HepG2 (cell line): ENCODE measurements around the gene RHOD. TPM values are rescaled to one million over a fixed set of nuclear protein-coding genes. Genes with fewer than 3 reads are reported as not detected.
A peak's percentile ranks its signal among the peaks of the same experiment; 100 is the strongest.

ENCODE experiments used
- ATAC-seq: fragments of 200-7000 bp; cut with Tn5 transposase; 3 replicates; pipeline ENCODE4 v1.9.1; 2020; ENCODE audit warnings: mild to moderate bottlenecking, moderate library complexity
- BruUV-seq: library from RNA; stranded (reverse); fragments of 400-500 nt; replicated peaks from 2 replicates; lab custom pipeline; 2021; lab: Mats Ljungman, UMichigan
- CTCF ChIA-PET: fragments of 300-600 bp; formaldehyde crosslinking; extraction: SDS; loops from one replicate; lab custom pipeline; 2021; ENCODE audit warnings: low total read pairs, inconsistent platforms, low intra/inter-chr PET ratio; lab: Yijun Ruan, JAX
- POLR2A ChIA-PET: fragments of 350-600 bp; sonication (Branson Sonifier 250); formaldehyde crosslinking; loops from one replicate; lab custom pipeline; 2020; ENCODE audit warnings: antibody characterized with exemption, inconsistent platforms; lab: Yijun Ruan, JAX
- DNase-seq: peaks from one replicate; pipeline ENCODE4 v3.0.0-alpha.2; 2015; ENCODE audit warnings: low spot score
- FAIRE-seq: peaks from 3 replicates; lab custom pipeline; 2011; peaks lifted over from hg19 to GRCh38; lab: Jason Lieb, UNC
- H2AFZ ChIP-seq: one replicate; pipeline ENCODE4 v1.6.1; 2011; ENCODE audit warnings: low read length, inconsistent platforms
- H3K27ac ChIP-seq: fragments of 300-600 bp; 3 replicates; pipeline ENCODE4 v1.8.0; 2011; ENCODE audit warnings: mixed run types, mild to moderate bottlenecking, mixed read lengths, low read length, inconsistent platforms; ENCODE audit not compliant: insufficient read depth; ENCODE audit errors: extremely low read length
- H3K27me3 ChIP-seq, 2 experiments: fragments of 200-600 bp in 1 of 2; 2 replicates in 1 of 2; 3 replicates in 1 of 2; pipeline versions ENCODE4 v1.6.0 to v1.8.0; 2011; ENCODE audit warnings: low read length in 2 of 2, mild to moderate bottlenecking in 2 of 2, moderate library complexity in 2 of 2, inconsistent platforms in 1 of 2; ENCODE audit not compliant: insufficient read depth in 2 of 2, control insufficient read depth in 1 of 2
- H3K36me3 ChIP-seq, 2 experiments: fragments of 200-600 bp in 1 of 2; replicated peaks in 1 of 2; 2 replicates in 1 of 2; 3 replicates in 1 of 2; pipeline versions ENCODE4 v1.5.1 to v1.8.0; 2011; ENCODE audit warnings: low read length in 2 of 2, inconsistent platforms in 1 of 2; ENCODE audit not compliant: insufficient read depth in 2 of 2, control insufficient read depth in 1 of 2
- H3K4me1 ChIP-seq: 2 replicates; pipeline ENCODE4 v1.5.1; 2012; ENCODE audit warnings: low read length, inconsistent platforms; ENCODE audit not compliant: insufficient read depth
- H3K4me2 ChIP-seq: 2 replicates; pipeline ENCODE4 v1.6.0; 2011; ENCODE audit warnings: low read depth, low read length, inconsistent platforms
- H3K4me3 ChIP-seq, 3 experiments: fragments of 200-600 bp in 1 of 3; sonication (generic), shearing (Covaris generic) in 1 of 3; replicated peaks in 1 of 3; 2 replicates each; pipeline ENCODE4 v1.5.1; 2011 to 2016; ENCODE audit warnings: low read length in 3 of 3, inconsistent platforms in 2 of 3, low read depth in 2 of 3, mild to moderate bottlenecking in 2 of 3, control low read depth in 1 of 3, mixed read lengths in 1 of 3; ENCODE audit not compliant: insufficient read depth in 1 of 3
- H3K79me2 ChIP-seq: one replicate; pipeline ENCODE4 v1.6.1; 2011; ENCODE audit warnings: low read length, inconsistent platforms; ENCODE audit not compliant: insufficient read depth
- H3K9ac ChIP-seq: 2 replicates; pipeline ENCODE4 v1.6.0; 2011; ENCODE audit warnings: mild to moderate bottlenecking, low read depth, low read length, inconsistent platforms; ENCODE audit not compliant: insufficient read depth
- H3K9me3 ChIP-seq: 2 replicates; pipeline ENCODE4 v1.5.1; 2012; ENCODE audit warnings: mild to moderate bottlenecking, low read length
- H4K20me1 ChIP-seq: 2 replicates; pipeline ENCODE4 v1.6.0; 2011; ENCODE audit warnings: inconsistent platforms, mild to moderate bottlenecking, low read length, moderate library complexity; ENCODE audit not compliant: insufficient read depth
- CTCF ChIP-seq: sonication (generic); formaldehyde crosslinking; IDR thresholded peaks from 2 replicates; pipeline ENCODE4 v1.5.0; 2020; ENCODE audit warnings: mild to moderate bottlenecking, missing genetic modification reagents, moderate library complexity
- IRF2 ChIP-seq: IDR thresholded peaks from 2 replicates; pipeline ENCODE4 v1.6.1; 2018; ENCODE audit warnings: missing genetic modification reagents, missing compliant biosample characterization
- KAT8 ChIP-seq: IDR thresholded peaks from 2 replicates; pipeline ENCODE4 v1.6.1; 2016; ENCODE audit warnings: missing genetic modification reagents, missing compliant biosample characterization
- MXD1 ChIP-seq: sonication (generic); formaldehyde crosslinking; IDR thresholded peaks from 2 replicates; pipeline ENCODE4 v1.4.0; 2020; ENCODE audit warnings: mild to moderate bottlenecking, missing genetic modification reagents
- PATZ1 ChIP-seq: sonication (generic); formaldehyde crosslinking; IDR thresholded peaks from 2 replicates; pipeline ENCODE4 v1.4.0; 2020; ENCODE audit warnings: missing genetic modification reagents
- TRIM24 ChIP-seq: sonication (generic); formaldehyde crosslinking; IDR thresholded peaks from 2 replicates; pipeline ENCODE4 v1.8.0; 2022; ENCODE audit warnings: mild to moderate bottlenecking, missing genetic modification reagents
- ZNF253 ChIP-seq: sonication (generic); formaldehyde crosslinking; IDR thresholded peaks from 2 replicates; pipeline ENCODE4 v1.8.0; 2022; ENCODE audit warnings: mild to moderate bottlenecking, missing genetic modification reagents, borderline replicate concordance
- ZNF292 ChIP-seq: sonication (generic); formaldehyde crosslinking; IDR thresholded peaks from 2 replicates; pipeline ENCODE4 v1.8.1; 2022; ENCODE audit warnings: mild to moderate bottlenecking, low read depth, missing genetic modification reagents, borderline replicate concordance
- ZNF564 ChIP-seq: sonication (generic); formaldehyde crosslinking; IDR thresholded peaks from 2 replicates; pipeline ENCODE4 v1.8.1; 2023; ENCODE audit warnings: mild to moderate bottlenecking, missing genetic modification reagents
- ZNF747 ChIP-seq: sonication (generic); formaldehyde crosslinking; IDR thresholded peaks from 2 replicates; pipeline ENCODE4 v1.8.1; 2023; ENCODE audit warnings: missing genetic modification reagents, mild to moderate bottlenecking, borderline replicate concordance
- WGBS: methylation state at CpG from one replicate; pipeline ENCODE4 v1.1.6; 2017; ENCODE audit warnings: low lambda C conversion rate; 5-methylcytosine and 5-hydroxymethylcytosine counted together
- in situ Hi-C: cut with HindIII; loops from 2 replicates; pipeline ENCODE4 v1.10.0; 2017; ENCODE audit warnings: low pct_unique_long_range_greater_than_20kb; ENCODE audit not compliant: extremely low pct_ligation_motif_present
- intact Hi-C: fragments of 100-400 bp; cut with micrococcal nuclease; formaldehyde crosslinking; loops from one replicate; pipeline ENCODE4 v1.10.0; 2022; ENCODE audit not compliant: unreplicated experiment
- polyA plus RNA-seq, 8 experiments: library from polyadenylated mRNA; depleted of rRNA in 3 of 8; stranded (reverse) in 7 of 8; unstranded in 1 of 8; fragments of >200 nt; fragmentation: Illumina TruSeq in 4 of 8; extraction: Trizol in 4 of 8; gene quantifications; 2 replicates each; pipeline versions ENCODE4 v1.2.1 to v1.2.3, GENCODE V29; 2011 to 2016; ENCODE audit warnings: low read depth in 4 of 8, missing spikeins in 1 of 8, mixed read lengths in 1 of 8; ENCODE audit not compliant: insufficient read depth in 1 of 8
- total RNA-seq, 5 experiments: library from RNA; depleted of rRNA; stranded (reverse); fragments of >200 nt; fragmentation: Illumina TruSeq; extraction: Trizol; gene quantifications; 2 replicates each; pipeline ENCODE4 v1.2.3, GENCODE V29; 2016; ENCODE audit warnings: low read depth in 1 of 5

The RHOD gene
- total and polyA plus RNA-seq, 2 of the 13 experiments (the other 11 are each of a cell fraction or from before 2014, with no cell fraction given), result 0.27 to 0.98 TPM

- TF ChIP-seq TRIM24 (CRISPR knock-in tag) (no peak), ZNF253 (CRISPR knock-in tag) (no peak), KAT8 (no peak), ZNF292 (CRISPR knock-in tag) (no peak), ZNF747 (CRISPR knock-in tag) (no peak), IRF2 (CRISPR knock-in tag) (no peak), ZNF564 (CRISPR knock-in tag) (no peak)
These were observed 22.3 kb upstream of the RHOD start (continued) for GRCh38 chr11:67034350-67034749.

GRCh38 chr11:67040147-67040546 lies 16.5 kb upstream of the RHOD start:
- Histone ChIP-seq H2AFZ (no peak overlapping the region), H3K4me3 (no peak overlapping the region), H3K27me3 (peaks cover 4 to 26% of the 10 kb centered on the region in 2 experiments; a peak in 4 of 5 replicates), H3K27ac (no peak overlapping the region), H4K20me1 (no peaks in the 10 kb centered on the region), H3K79me2 (no peaks in the 10 kb centered on the region), H3K4me1 (peaks cover 29% of the 10 kb centered on the region), H3K9me3 (no peaks in the 10 kb centered on the region), H3K36me3 (no peaks in the 10 kb centered on the region), H3K4me2 (no peak overlapping the region), H3K9ac (no peak overlapping the region)
- peak; percentile 36 for ATAC-seq
- BruUV-seq, result no TSS peak
- ChIA-PET CTCF (no interaction called here), POLR2A (no interaction called here)
- no peak for TF ChIP-seq MXD1
- TF ChIP-seq CTCF, result peak; percentile 36; the same call in 1 of the 2 replicates
- TF ChIP-seq PATZ1 (CRISPR knock-in tag), result peak; percentile 33; the same call in 1 of the 2 replicates
- intact Hi-C loops (no loop called here), in situ Hi-C loops (no loop called here)
- DNase-seq, result no peak
- 0% methylated on average over 1 of the region's 12 CpGs for WGBS
- FAIRE-seq, result no peak
